ENCODE measurements around the gene MACIR. TPM values are rescaled to one million over a fixed set of nuclear protein-coding genes. Genes with fewer than 3 reads are reported as not detected.

The MACIR gene
- polyA plus RNA-seq, 3 donors = 3.3 to 17.9 (median 8.2) TPM

DNA sequence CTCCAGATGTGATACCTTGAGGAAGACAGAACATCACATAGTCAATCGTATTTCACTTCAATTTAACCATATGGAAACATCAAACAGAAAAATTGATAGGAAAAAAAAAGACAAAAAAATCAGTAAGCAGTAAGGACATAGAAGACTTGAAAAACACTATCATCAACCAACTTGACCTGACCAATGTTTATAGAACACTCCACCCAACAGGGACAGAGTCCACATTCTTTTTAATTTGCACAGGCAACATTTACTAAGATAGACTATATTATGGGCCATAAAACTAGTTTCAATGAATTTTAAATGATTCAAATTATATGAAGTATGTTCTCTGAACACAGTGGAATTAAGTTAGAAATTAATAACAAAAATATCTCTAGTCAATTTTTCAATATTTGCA lies 20.8 kb upstream of the MACIR start:
- 88 to 96% (median 90%) methylated on average over 1 of the region's 1 CpG for WGBS, 3 donors

DNA sequence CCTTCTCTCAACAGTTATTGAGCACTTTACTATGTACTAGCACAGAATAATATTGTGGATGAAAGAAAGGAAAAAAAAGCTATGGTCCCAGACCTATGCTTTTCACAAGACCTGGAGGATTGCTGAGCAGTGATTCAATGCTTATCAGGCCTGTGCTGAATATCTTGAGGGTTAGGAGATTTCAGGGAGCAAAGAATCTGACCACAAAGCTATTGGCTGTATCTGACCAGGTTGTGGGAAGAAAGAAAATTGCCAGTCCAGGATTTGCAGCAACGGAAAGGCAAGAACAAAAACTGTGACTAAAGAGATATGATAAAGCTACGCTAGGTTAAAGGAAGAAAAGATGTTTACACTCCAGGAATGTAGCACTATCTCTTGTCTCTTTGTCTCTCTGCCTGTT lies 14.9 kb upstream of the MACIR start:
- WGBS, 3 donors = 53 to 88% (median 77%) methylated on average over 2 of the region's 2 CpGs
- no peak overlapping the region for H3K27ac ChIP-seq (ENCODE audit: low read depth, low read length)

More for the DNA sequence above, 20.8 kb upstream of the MACIR start:
- no peak overlapping the region for H3K27ac ChIP-seq (ENCODE audit: low read depth, low read length)

DNA sequence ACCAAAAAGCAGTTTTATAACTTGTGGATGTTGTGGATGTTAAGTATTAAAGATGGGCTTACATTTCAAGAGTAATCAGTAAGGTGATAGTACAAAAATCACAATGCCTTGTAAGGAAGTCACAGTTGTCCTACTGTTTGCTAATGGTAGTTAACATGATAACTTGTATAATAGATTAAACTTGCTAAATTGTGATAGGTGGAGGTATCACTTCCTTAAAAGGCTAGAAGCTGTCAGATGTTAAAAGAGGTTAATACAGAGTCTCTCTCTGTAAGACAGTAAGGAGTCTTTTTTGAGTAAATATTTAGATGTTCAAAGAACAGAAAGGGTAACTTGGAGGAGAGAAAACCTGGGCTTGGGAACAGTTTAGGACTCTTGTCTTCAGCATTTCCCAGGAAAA lies 14.2 kb upstream of the MACIR start:
- H3K27ac ChIP-seq (ENCODE audit: low read depth, low read length) = no peak overlapping the region

DNA sequence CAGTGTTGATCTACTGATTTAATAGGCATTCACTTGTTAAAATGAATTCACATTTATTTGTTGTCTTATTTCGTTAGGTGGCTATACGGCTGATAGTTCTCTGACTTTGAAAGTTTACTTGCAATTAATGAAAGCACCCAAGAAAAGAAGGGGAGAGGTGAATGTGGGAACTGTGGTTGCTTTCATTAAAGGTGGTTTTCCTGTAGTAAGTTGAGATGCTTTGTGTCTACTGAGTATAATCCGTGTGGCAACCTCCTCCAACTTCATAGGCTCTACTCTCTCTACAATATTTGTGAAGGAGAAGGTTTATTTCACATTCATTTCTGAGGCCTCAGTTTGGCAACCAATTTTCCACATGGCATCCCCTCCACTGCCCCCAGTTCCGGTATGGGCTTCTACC lies 12.8 kb upstream of the MACIR start:
- no peak overlapping the region for H3K27ac ChIP-seq (ENCODE audit: low read depth, low read length)
- WGBS, 3 donors = 70 to 86% (median 78%) methylated on average over 4 of the region's 4 CpGs

DNA sequence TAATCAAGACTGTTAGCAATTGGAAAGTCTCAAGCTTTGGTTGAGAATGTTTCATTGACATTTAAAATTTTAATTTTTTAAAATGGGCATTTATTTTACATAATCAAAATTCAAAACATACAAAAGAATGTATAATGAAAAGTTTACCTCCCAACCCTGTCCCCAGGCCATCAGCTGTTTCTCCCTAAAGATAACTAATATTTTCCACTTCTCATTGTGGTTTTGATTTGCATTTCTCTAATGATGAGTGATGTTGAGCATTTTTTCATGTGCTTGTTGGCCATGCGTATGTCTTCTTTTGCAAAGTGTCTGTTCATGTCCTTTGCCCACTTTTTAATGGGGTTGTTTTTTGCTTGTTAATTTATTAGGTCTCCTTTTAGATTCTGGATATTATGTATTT lies 11.4 kb upstream of the MACIR start:
- WGBS, 3 donors = 97 to 98% (median 97%) methylated on average over 1 of the region's 1 CpG
- H3K27ac ChIP-seq (ENCODE audit: low read depth, low read length) = no peak overlapping the region

DNA sequence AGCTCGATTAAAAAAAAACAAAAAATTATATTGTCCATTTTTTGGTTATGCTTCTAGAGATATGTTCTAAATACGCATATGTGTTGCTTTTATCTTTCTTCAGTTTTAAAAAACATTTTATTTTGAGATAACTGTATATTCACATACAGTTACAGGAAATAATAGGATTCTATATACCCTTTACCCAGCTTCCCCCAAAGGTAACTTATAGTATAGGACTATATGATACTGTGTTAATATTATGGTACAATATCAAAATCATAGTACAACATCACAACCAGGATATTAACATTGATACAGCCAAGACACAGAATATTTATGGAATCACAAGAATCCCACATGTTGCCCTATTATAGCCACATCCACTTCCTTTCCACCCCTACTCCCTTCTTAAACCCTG lies 9.5 kb upstream of the MACIR start:
- WGBS, 3 donors = 92 to 95% (median 95%) methylated on average over 2 of the region's 2 CpGs
- no peak overlapping the region for H3K27ac ChIP-seq (ENCODE audit: low read depth, low read length)

DNA sequence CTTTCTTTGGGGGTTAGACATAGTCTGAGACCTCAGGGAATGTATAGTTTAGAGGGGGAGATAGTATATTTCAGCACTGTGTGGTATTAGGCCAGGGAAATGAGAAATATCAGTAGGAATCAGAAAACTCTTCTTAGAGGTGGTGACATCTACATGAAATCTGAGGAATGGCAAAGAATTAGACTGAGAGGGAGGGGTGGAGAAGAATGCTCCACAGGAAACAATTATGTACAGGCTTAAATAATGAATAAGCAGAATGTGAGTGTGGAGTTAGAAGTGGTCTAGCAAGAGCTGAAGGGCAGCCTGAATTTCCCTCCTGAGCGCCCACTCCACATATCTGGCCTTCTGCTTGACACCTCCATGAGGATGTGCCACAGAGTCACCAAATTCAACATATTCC lies 3.6 kb upstream of the MACIR start:
- H3K27ac ChIP-seq (ENCODE audit: low read depth, low read length) = no peak overlapping the region
- WGBS, 3 donors = 0 to 96% (median 41%) methylated on average over 1 of the region's 1 CpG

DNA sequence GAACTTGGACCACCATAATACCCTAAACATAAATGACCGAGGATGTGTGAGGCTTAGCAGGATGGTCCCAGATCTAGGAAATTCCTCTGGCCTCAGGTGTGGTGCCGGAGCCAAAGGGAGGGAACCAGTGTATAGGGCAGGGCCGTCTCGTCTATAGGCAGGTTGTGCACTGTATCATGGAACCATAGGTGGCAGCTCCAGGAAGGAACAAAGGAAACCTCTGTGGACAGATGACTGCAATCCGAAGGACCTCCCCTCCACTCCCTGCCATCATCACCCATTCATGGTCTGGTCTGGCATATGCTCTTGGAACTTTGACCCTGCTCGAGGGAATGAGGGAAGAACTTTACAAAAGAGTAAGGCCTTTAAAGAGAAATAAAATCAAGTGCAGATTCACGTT lies 2.9 kb upstream of the MACIR start:
- no peak overlapping the region for H3K27ac ChIP-seq (ENCODE audit: low read depth, low read length)
- 87 to 97% (median 91%) methylated on average over 7 of the region's 7 CpGs for WGBS, 3 donors

DNA sequence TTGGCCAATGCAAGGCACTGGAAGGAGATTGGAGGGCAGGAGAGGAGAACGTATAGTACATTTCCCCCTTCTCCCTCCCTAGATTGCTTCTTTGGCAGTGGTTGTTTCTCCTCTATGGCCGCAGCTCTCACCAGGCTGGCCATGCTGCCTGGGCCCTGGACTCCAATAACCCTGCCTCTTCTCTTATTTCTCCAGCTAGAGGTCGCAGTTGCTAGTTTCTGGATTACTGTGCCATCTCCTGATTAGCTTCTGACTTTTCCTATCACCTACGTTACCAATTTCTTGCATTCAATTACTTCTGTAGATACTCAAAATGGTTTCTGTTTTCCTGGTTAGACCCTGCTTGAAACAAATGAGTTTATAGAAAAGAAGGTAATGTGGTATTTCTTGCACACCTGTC lies 2.4 kb upstream of the MACIR start:
- 53 to 85% (median 81%) methylated on average over 4 of the region's 4 CpGs for WGBS, 3 donors
- no peak overlapping the region for H3K27ac ChIP-seq (ENCODE audit: low read depth, low read length)

DNA sequence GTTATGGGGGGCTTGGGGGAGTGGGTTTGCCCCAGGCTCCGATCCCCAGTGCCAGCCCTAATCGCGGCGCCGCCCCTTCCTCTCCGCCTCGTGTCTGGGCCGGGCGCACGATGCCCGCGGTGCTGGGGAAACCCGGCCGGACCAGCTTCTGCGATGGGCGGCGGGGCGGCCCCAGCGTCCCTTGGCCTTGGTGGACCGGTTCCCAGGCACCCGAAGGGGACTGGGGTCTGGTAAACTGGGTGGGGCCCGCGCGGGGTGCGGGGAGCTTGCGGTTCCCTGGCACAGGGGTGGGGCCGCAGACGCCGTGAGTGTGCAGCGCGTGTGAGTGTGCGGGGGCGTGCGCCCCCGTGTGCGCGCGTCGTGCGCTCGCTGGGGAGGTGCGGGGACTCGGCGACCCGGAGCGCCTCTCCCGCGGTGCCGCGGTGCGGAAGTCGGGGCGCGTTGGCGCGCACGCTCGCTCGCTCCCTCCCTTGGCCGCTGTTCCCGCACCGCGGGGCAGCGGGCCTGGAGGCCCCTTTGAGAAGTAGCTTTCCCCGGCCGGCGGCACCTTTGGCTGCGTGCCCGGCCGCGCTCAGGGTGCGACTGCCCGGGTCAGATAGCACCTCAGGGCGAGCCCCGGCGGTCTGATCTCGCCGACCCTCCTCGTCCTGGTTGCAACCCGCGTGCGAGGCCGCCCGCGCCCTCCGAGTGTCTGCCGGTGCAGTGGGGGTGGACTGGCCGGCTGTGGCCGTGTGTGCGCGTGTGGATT lies 568 bp downstream of the MACIR start:
- peak overlapping the region; percentile 81 for H3K27ac ChIP-seq (ENCODE audit: low read depth, low read length)
- 0% methylated on average over 81 to 91 of the region's 91 CpGs for WGBS, 3 donors

DNA sequence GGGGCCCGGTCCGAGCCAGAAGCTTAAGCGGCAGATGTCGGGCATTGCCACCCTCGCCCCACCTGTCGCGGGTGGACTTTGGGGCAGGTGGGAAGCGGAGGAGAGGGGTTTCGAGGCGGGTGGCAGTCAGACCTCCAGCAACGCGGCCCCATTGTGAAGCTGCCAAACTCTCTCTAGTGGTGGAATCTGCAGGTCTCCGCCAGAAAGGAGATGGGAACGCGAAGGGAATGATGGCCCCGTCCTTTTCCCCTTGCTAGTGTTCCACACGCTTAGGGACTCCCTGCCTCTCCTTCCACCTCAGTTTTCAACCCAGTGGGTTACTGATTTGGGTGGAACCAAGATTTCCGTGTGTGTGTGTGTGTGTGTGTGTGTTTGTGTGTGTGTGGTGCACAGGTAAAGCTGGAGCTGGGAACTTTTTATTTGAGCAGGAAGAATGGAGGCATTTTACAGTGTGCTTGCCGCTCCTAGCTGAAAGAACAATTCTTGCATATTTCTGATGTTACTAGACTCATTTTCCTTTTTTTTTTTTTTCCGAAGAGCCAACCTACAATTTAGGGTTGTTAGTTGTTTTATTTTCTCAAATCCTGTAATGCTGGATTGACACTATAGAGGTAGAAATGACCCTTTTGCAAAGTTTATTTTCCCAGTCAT lies 1.3 kb downstream of the MACIR start:
- H3K27ac ChIP-seq (ENCODE audit: low read depth, low read length) = no peak overlapping the region
- 1 to 4% (median 1%) methylated on average over 20 of the region's 20 CpGs for WGBS, 3 donors

DNA sequence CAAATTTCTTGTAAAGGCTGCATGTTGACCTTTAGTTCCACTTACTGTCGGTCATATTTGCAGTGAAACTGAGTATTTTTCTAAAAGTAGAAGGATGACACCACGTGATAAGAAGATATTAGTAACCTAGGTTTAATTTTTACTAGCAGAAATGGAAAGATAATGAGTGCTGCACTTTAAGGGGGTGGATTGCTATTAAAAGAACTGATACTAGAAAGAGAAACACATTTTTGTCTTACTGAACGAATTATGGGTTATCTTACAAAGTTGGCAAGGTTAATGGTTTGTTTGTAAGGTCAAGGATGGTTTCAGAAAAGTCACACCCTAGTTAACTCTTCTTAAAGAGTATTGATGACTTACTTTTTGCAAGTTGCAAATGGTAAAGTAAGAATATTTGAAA lies 2.4 kb downstream of the MACIR start:
- H3K27ac ChIP-seq (ENCODE audit: low read depth, low read length) = no peak overlapping the region
- 34 to 38% (median 37%) methylated on average over 3 of the region's 3 CpGs for WGBS, 3 donors

DNA sequence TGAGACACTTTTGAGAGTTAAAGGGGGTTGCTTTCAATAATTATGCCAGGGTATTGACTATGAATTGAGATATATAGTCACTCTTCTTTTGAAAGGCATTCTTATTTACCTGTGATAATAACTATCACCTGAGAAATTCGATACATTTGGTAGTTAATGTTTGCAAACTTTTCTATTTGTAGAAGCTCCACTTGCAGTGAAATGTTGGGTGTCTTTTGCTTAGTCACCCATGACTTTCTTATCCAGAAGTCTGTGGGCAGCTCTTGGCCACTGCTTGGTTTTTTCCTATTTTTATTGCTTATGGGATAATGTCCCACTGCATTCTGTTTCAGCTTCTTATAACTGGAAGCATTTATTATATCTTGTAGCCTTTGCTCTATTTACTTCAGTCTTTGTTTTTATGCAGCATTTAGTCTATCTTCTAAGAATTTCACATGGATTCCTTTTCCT lies 3.9 kb downstream of the MACIR start:
- WGBS, 3 donors = 29 to 71% (median 55%) methylated on average over 1 of the region's 1 CpG
- no peak overlapping the region for H3K27ac ChIP-seq (ENCODE audit: low read depth, low read length)

DNA sequence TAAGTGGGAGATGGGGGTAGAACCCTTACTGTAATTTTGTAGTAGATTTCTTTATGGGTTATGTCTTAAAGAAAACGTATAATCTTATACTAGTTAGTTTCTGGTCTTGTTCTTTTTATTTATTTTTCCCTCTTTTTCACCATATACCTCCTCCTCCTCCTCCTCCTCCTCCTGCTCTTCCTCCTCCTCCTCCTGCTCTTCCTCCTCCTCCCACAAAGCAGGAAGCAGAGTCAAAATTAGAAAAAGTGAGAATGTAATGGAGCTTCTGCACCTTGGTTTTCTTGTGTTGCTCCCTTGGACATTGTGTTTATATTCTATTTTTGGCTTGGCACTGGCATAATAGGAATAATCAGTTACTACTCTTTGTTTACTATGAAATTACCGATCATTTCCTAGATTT lies 4.5 kb downstream of the MACIR start:
- WGBS, 3 donors = 30 to 54% (median 53%) methylated on average over 2 of the region's 2 CpGs
- H3K27ac ChIP-seq (ENCODE audit: low read depth, low read length) = no peak overlapping the region

DNA sequence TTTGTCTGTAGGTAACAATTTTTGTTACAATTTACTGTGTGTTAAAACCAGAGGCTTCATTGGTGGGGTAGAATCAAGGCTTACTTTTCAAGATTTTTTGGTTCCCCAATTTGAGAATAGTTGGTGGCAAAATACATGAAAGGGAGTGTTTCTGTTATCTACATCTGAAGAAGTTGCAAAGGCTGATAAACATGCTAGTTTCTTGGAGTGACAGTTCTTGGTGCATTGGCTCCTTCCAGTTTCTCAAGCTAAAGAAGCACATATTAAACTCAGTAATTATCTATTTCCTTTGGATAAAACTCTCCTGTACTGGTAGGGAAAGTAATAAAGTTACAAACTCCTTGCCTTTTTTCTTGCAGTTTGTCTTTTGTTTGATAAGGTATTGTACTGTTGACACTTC lies 5.9 kb downstream of the MACIR start:
- H3K27ac ChIP-seq (ENCODE audit: low read depth, low read length) = no peak overlapping the region

DNA sequence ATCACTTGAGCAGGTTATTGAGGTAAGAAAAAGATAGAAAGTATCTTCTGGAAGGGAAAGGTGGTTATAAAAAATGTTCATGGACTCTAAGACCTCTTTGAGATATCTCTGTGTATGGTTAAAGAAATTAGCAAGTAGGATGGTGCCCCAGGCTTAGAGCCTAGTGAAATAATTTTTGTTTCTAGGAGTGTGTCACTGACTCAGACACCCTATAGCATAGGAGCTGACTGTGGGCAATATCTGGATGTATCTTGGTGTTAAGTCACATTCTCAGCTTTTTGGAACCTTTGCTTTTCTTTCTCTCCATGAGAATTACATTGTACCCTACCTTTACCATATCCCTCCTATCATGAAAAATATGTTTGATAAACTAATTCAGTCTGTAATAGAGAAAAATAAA lies 12.0 kb downstream of the MACIR start:
- no peak overlapping the region for H3K27ac ChIP-seq (ENCODE audit: low read depth, low read length)

DNA sequence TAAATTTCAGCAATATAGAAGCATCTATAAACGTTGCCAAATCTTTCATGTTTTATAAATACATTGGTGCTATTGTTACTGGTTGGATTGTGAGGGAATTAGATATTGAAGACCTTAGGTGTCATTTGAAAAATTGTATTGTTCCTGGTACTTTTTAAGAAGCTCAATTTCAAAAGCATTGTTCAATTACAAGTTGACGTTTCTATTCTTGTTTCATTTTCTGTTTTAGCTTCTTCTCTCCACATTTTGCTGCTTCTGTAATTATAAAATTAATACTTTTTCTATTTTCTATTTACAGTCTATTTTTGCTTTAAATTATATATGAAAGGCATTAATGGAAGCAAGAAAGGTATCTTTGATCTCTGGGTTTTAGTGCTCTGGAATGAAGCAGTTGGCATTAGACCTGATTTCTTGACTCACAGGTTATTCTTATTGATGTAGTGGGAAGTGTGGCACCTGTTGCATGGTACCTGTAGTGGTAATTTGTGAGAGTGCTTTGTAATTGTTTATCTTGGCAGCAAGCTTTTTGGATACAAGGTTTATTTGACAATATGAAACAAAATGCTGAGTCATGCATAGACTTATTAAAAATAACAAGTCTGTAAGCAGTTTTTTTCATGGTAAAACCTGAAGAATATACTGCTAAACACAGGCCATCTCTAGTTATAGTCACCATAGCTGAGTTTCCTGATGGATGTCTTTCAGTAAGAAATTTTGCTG lies 13.2 kb downstream of the MACIR start:
- 28 to 51% (median 50%) methylated on average over 2 of the region's 2 CpGs for WGBS, 3 donors
- no peak overlapping the region for H3K27ac ChIP-seq (ENCODE audit: low read depth, low read length)

DNA sequence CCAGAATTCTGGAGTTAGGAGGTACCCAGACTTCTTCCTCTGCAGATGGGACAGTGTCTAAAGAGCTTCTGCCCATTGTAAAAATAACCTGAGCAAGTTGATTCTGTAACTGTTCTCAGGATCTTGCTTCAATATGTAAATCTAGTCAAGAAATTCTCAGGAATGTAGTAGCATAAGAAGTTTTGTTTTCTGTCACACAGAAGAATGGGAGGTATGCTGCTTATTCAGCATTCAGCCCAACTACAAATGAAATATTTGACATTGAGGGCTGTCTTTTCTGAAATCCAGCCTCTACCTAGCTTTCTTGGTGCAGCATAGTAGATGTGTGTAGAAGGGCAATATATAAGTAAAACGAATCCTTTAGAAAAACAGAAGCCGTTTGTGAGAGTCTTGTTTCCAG lies 13.8 kb downstream of the MACIR start:
- H3K27ac ChIP-seq (ENCODE audit: low read depth, low read length) = no peak overlapping the region
- WGBS, 3 donors = 67 to 93% (median 88%) methylated on average over 2 of the region's 2 CpGs

DNA sequence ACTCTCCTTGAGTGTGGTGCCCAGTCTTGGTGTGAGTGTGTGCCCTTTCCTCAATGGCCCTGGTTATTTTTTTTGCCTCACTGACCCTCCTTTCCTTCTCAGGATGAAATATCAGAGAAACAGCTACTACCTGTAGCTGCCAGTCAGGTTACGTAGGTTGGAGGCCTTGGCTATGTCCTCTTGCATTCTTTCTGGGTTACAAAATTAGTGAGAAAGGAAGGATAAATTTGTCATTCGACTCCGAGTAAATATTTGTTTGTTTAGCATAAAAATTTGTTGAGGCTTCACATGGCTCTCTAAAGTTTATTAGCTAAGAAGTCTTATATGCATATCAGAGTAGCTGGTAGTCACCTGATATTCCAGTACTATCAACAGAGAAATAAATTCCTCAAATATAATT lies 15.4 kb downstream of the MACIR start:
- no peak overlapping the region for H3K27ac ChIP-seq (ENCODE audit: low read depth, low read length)
- WGBS, 3 donors = 59 to 99% (median 95%) methylated on average over 3 of the region's 3 CpGs

DNA sequence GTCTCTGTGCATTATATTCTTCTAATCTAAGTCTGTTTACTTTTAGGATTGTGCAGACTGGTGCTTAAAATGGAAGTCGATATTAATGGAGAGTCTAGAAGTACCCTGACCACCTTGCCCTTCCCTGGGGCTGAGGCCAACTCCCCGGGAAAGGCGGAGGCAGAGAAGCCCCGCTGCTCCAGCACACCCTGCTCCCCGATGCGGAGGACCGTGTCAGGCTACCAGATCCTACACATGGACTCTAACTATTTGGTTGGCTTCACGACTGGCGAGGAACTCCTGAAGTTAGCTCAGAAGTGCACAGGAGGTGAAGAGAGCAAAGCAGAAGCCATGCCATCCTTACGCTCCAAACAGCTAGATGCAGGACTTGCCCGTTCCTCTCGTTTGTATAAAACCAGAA lies 17.3 kb downstream of the MACIR start:
- no peak overlapping the region for H3K27ac ChIP-seq (ENCODE audit: low read depth, low read length)
- 96 to 98% (median 97%) methylated on average over 12 of the region's 12 CpGs for WGBS, 3 donors

Data from adipose tissue (tissue), 3 donors.